ENCODE data around the gene EXOC2. TPM values are rescaled to one million over a fixed set of nuclear protein-coding genes. Genes with fewer than 3 reads are reported as not detected.

The EXOC2 gene
- polyA plus RNA-seq, 1 donor (not counting 4 experiments of a cell fraction or from before 2014, with no cell fraction given): 28.4 TPM

DNA sequence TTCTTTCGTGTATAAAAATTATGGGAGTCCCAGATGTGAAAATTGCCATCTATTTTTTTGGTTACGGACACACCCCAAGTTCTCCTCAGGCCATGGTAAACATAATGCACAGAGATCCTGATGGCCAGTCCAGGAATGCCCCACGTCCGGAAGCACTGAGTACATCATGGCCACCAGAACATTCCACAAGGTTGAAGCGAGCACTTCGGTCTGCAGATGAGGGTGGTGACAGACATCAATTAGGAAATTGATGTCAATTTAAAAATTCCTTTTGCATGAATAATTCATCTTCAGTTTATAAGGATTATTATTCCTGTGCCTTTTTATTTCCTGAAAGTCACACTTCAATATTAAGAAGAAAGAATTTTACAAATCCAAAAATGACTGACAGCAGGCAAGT is 13.2 kb upstream of the EXOC2 start:
- no peak for FAIRE-seq

DNA sequence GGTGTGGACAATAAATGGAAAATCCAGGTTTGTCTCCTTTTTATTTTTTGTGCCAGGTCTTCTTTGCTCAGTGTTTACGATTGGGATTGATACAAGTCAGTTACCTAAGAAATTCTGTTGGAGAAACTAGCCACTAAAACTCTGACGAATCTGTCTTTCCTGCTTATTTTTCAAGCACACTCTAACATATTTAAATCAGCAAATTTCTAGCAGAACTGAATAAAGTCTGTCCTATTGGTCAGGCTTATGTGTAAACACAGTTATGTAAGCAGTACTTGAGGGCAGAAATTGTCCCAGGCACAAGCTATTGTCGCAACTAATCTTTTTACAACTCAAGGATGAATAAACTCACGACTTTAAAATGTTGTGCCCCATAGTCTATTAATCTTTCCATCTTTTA is 12.1 kb upstream of the EXOC2 start:
- no peak overlapping the region for H3K4me3 ChIP-seq (ENCODE audit: control insufficient read depth in 2 of 3, extremely low read depth in 1 of 3, insufficient read depth in 2 of 3, low read depth in 1 of 3, low read length in 3 of 3)
- H3K4me2 ChIP-seq (ENCODE audit: control insufficient read depth, extremely low read depth, insufficient read depth, low read depth, low read length): no peak overlapping the region
- H3K79me2 ChIP-seq (ENCODE audit: control insufficient read depth, insufficient read depth, low read length): no peaks in the 10 kb centered on the region
- no peak for FAIRE-seq
- H3K9me3 ChIP-seq (ENCODE audit: control insufficient read depth, low read depth, low read length): no peaks in the 10 kb centered on the region
- no peak for DNase-seq (ENCODE audit: low read depth, low spot score)
- H3K9me1 ChIP-seq (ENCODE audit: control insufficient read depth, extremely low read depth, insufficient read depth, low read length): no peaks in the 10 kb centered on the region
- TF ChIP-seq EZH2 (IDR thresholded peaks at IDR 0.05; ENCODE audit: low read length): no peak
- TF ChIP-seq, protein P1, sequence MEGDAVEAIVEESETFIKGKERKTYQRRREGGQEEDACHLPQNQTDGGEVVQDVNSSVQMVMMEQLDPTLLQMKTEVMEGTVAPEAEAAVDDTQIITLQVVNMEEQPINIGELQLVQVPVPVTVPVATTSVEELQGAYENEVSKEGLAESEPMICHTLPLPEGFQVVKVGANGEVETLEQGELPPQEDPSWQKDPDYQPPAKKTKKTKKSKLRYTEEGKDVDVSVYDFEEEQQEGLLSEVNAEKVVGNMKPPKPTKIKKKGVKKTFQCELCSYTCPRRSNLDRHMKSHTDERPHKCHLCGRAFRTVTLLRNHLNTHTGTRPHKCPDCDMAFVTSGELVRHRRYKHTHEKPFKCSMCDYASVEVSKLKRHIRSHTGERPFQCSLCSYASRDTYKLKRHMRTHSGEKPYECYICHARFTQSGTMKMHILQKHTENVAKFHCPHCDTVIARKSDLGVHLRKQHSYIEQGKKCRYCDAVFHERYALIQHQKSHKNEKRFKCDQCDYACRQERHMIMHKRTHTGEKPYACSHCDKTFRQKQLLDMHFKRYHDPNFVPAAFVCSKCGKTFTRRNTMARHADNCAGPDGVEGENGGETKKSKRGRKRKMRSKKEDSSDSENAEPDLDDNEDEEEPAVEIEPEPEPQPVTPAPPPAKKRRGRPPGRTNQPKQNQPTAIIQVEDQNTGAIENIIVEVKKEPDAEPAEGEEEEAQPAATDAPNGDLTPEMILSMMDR (optimal IDR thresholded peaks at IDR 0.05 in 1 of 3, IDR thresholded peaks at IDR 0.05 in 1 of 3, conservative IDR thresholded peaks at IDR 0.05 in 1 of 3; ENCODE audit: extremely low read depth in 1 of 3, insufficient read depth in 2 of 3, low read length in 3 of 3): no peak
- H3K27ac ChIP-seq (ENCODE audit: control insufficient read depth, insufficient read depth, low read length): no peak overlapping the region
- H3K27me3 ChIP-seq (ENCODE audit: control insufficient read depth, extremely low read depth, insufficient read depth, low read length): no peaks in the 10 kb centered on the region
- no peaks in the 10 kb centered on the region for H3K4me1 ChIP-seq (ENCODE audit: control insufficient read depth, extremely low read depth, insufficient read depth, low read length)
- no peaks in the 10 kb centered on the region for H4K20me1 ChIP-seq (ENCODE audit: control insufficient read depth, extremely low read depth, insufficient read depth, low read length)
- H3K9ac ChIP-seq (ENCODE audit: control insufficient read depth, extremely low read depth, insufficient read depth, low read length): no peak overlapping the region
- no peak overlapping the region for H2AFZ ChIP-seq (ENCODE audit: control insufficient read depth, low read length)
- no peaks in the 10 kb centered on the region for H3K36me3 ChIP-seq (ENCODE audit: control insufficient read depth in 2 of 2, extremely low read depth in 1 of 2, insufficient read depth in 2 of 2, low read length in 2 of 2)
- dilution Hi-C loops (cut with MboI; ENCODE audit: extremely low pct_ligation_motif_present, low sequenced_read_pairs): no loop called here

More for the DNA sequence above, 13.2 kb upstream of the EXOC2 start:
- H3K36me3 ChIP-seq (ENCODE audit: control insufficient read depth in 2 of 2, extremely low read depth in 1 of 2, insufficient read depth in 2 of 2, low read length in 2 of 2): no peaks in the 10 kb centered on the region
- TF ChIP-seq, protein P1 (optimal IDR thresholded peaks at IDR 0.05 in 1 of 3, IDR thresholded peaks at IDR 0.05 in 1 of 3, conservative IDR thresholded peaks at IDR 0.05 in 1 of 3; ENCODE audit: extremely low read depth in 1 of 3, insufficient read depth in 2 of 3, low read length in 3 of 3): no peak
- no peak for TF ChIP-seq EZH2 (IDR thresholded peaks at IDR 0.05; ENCODE audit: low read length)
- H3K4me2 ChIP-seq (ENCODE audit: control insufficient read depth, extremely low read depth, insufficient read depth, low read depth, low read length): no peak overlapping the region
- H3K27me3 ChIP-seq (ENCODE audit: control insufficient read depth, extremely low read depth, insufficient read depth, low read length): no peaks in the 10 kb centered on the region
- no peak overlapping the region for H2AFZ ChIP-seq (ENCODE audit: control insufficient read depth, low read length)
- H3K9me3 ChIP-seq (ENCODE audit: control insufficient read depth, low read depth, low read length): no peaks in the 10 kb centered on the region
- no peaks in the 10 kb centered on the region for H3K79me2 ChIP-seq (ENCODE audit: control insufficient read depth, insufficient read depth, low read length)
- H3K9me1 ChIP-seq (ENCODE audit: control insufficient read depth, extremely low read depth, insufficient read depth, low read length): no peaks in the 10 kb centered on the region
- DNase-seq (ENCODE audit: low read depth, low spot score): no peak
- no peaks in the 10 kb centered on the region for H4K20me1 ChIP-seq (ENCODE audit: control insufficient read depth, extremely low read depth, insufficient read depth, low read length)
- H3K9ac ChIP-seq (ENCODE audit: control insufficient read depth, extremely low read depth, insufficient read depth, low read length): no peak overlapping the region
- dilution Hi-C loops (cut with MboI; ENCODE audit: extremely low pct_ligation_motif_present, low sequenced_read_pairs): no loop called here
- peaks cover 5% of the 10 kb centered on the region for H3K4me1 ChIP-seq (ENCODE audit: control insufficient read depth, extremely low read depth, insufficient read depth, low read length)
- no peak overlapping the region for H3K27ac ChIP-seq (ENCODE audit: control insufficient read depth, insufficient read depth, low read length)
- no peak overlapping the region for H3K4me3 ChIP-seq (ENCODE audit: control insufficient read depth in 2 of 3, extremely low read depth in 1 of 3, insufficient read depth in 2 of 3, low read depth in 1 of 3, low read length in 3 of 3)

Measured in keratinocyte (primary cell).